HG03432 (cell line): Measurements from ENCODE around the gene TSHZ2.

ENCODE experiments used
- ATAC-seq: cut with Tn5 transposase; IDR thresholded peaks from one replicate; pipeline ENCODE4 v1.9.1; 2021; ENCODE audit warnings: mild to moderate bottlenecking, moderate library complexity; ENCODE audit not compliant: unreplicated experiment

Gene TSHZ2

GRCh38 chr20:53159160-53159559, 187.0 kb downstream of the TSHZ2 start:
- ATAC-seq = no peak

DNA sequence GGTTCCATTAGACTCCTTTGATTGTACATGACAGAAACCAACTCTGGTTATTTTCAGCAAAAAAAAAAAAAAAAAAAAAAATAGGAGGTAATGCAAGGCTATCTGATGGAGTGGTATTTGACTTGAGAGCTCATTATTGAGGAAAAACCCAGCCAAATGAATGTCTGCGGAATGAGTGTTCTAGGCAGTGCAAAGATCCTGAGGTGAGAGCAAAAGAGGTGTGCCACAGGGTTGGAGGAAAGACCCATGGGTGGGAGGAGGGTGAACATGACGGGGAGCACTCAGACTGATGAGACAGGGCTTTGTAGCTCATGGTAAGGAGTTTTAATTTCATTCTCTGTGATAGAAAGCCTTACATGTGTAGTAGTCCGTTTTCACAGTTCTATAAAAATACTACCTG, 188.9 kb downstream of the TSHZ2 start:
- no peak for ATAC-seq

GRCh38 chr20:53161473-53161872, 189.3 kb downstream of the TSHZ2 start:
- ATAC-seq = no peak

- ATAC-seq = no peak
Observed at GRCh38 chr20:53162251-53162835, 190.2 kb downstream of the TSHZ2 start.

DNA sequence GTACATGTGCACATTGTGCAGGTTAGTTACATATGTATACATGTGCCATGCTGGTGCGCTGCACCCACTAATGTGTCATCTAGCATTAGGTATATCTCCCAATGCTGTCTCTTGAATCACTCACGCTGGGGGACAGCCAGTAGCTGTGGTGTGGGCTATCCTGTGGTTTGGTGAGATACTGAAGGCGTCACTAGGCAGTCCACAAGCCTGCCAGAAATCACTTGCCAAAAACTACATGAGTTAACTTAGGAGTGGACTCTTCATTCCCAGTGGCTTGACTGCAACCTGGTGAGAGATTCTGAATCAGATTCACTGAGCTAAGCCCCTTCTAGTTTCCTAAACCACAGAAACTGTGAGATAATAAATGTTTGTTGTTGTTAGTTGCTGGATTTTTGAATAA, 191.3 kb downstream of the TSHZ2 start:
- ATAC-seq = no peak

DNA sequence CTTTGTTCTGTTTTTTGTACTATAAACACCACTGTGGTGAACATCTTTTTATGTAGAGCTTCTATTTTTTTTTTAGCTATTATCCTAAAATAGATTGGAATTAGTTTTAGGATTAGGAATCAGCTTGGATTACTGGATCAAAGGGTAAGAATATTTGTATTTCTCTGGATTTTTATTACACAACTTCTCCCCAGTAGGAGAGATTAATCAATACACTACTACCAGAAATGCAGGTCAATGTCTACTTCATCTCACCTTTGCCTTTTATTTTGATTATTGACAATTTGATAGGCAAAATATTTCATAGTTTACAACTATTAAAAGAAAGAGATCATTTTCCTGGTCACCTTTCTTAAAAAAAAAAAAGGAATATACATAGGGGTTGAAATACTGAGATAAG, 191.9 kb downstream of the TSHZ2 start:
- no peak for ATAC-seq

DNA sequence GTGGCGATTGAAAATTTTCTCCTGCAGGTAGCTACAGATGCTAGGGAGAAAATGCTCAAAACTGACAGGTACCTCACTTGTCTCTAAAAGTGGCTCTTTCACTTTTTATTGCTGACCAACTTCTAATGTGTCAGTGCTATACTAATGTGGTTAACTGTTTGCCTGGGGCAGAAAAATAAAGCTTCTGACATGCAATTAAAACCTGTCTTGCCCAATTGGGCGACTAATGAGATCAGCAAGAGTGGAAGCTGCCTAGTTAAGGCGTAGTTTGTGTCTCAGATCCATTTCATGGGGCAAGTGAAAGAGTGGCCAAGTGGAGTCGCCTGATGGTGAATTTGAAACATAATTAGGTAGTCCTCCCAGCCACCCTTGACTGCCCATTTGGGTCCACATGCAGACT, 193.3 kb downstream of the TSHZ2 start:
- no peak for ATAC-seq

DNA sequence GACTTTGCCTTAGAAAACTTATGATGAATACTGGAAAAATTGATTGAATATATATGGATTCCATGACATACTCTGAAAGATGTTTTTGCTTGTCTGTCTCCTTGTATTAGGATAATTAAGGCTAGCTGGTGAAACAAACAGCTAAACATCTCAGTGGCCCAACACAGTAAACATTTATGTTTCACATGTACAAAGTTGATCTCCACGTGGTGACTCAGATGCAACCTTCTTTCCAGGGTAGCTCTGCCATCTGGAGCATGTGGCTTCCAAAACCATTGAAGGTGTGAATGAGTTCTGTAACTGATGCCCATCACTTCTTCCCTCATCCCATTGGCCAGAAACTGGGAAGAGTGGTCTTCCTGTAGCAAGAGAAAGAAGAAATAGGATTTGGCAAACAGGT, 196.3 kb downstream of the TSHZ2 start:
- no peak for ATAC-seq

- no peak for ATAC-seq
Observed at GRCh38 chr20:53170196-53170595, 198.0 kb downstream of the TSHZ2 start.

- ATAC-seq = no peak
Observed at GRCh38 chr20:53171065-53171464, 198.9 kb downstream of the TSHZ2 start.

DNA sequence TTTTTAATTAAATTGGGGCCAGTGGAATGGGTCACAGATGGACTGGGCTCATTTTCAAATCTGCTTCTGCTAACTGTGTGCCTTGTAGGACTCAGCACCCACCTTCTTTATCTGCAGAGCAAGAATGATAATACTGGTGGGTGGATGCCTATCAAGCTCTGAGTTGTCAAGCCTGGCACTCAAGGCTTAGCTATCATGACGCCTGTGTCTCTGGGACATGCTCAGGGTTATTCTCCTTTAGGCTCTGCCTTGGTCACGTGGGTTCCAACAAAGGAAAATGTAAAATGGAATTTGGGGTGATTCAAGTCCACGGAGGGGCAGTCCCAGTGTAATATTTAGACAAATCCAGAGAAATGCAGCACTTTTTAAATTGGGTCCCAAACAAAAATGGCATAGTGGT, 202.3 kb downstream of the TSHZ2 start:
- ATAC-seq = no peak

DNA sequence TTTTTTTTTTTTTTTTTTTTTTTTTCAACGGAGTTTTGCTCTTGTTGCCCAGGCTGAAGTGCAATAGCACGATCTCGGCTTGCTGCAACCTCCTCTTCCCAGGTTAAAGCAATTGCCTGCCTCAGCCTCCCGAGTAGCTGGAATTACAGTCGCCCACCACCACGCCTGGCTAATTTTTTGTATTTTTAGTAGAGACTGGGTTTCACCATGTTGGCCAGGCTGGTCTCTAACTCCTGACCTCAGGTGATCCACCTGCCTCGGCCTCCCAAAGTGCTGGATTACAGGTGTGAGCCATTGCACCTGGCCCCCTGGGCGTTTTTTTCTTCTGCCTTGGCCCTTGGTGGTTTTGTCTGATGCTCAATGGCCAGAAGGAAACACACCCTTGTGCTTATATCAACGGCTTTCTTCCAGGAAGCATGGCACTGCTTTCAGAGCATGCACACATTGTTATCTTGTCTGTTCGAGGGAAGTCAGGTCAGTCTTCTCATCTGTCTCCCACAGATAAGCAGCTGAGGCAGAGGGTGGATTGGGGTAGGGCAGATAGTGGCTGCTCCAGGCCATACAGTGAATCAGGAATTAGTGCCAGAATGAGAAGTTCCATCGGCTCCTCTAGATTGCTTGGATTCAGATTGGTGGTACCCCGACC, 203.1 kb downstream of the TSHZ2 start:
- no peak for ATAC-seq

GRCh38 chr20:53176134-53176533, 204.0 kb downstream of the TSHZ2 start:
- no peak for ATAC-seq

- ATAC-seq = no peak
Observed at GRCh38 chr20:53177687-53178086, 205.5 kb downstream of the TSHZ2 start.

DNA sequence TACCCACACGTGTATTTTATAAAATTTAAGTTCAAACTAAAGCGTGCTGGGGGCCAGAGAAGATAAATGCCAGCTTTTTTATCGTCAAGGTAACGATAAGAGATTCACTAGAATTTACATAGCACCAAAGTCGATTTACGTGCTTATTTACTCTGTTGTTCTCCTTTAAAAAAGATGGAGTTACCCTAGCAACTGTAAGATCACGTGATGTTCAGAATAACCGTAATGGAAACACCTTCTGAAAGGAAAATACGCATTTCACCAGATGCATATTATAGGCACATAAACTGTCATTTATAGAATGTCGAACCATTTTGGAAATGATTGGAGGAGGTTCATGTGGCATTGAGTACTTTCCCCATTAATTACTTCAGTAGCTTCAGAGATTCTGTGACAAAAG, 207.6 kb downstream of the TSHZ2 start:
- no peak for ATAC-seq

- no peak for ATAC-seq
Observed at GRCh38 chr20:53180928-53181362, 208.8 kb downstream of the TSHZ2 start.

GRCh38 chr20:53181866-53182376, 209.8 kb downstream of the TSHZ2 start:
- ATAC-seq = no peak

DNA sequence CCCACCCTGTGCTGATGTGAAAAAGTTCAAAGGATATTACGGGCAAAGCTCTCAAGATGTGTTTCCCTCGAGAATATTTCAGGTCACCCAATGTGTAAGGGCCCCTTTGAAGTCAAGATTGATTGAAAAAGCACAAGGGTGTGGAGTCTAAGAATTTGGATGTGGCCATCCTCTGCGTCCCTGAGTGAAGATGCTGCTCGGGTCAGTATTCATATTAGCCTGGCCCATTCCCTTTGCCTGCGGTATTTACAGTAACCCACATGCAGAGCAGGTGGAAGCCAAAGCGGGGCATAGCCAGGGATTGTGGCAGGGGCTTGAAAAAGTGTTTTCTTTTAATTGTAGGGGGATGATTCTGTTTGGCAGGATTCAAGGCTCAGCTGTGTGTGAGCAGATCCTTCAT, 211.0 kb downstream of the TSHZ2 start:
- no peak for ATAC-seq

DNA sequence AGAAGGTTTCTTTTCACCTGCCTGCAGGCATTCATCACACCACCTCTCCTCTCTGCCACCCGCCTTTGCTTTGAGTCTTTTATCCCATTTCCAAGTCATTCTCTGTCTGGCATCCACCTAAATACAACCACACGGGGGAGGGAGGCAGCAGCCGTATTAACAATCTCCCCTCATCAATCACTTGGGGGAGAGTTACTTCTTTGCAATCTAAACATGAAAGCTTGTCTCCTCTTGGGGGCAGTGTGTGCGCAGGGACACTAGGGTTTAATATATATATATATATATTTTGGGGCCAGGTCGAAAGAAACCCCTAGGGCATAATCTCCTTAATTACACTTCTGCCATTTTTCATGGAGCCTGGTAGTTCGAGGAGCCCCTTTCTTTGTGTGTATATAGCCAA, 214.5 kb downstream of the TSHZ2 start:
- ATAC-seq = no peak

DNA sequence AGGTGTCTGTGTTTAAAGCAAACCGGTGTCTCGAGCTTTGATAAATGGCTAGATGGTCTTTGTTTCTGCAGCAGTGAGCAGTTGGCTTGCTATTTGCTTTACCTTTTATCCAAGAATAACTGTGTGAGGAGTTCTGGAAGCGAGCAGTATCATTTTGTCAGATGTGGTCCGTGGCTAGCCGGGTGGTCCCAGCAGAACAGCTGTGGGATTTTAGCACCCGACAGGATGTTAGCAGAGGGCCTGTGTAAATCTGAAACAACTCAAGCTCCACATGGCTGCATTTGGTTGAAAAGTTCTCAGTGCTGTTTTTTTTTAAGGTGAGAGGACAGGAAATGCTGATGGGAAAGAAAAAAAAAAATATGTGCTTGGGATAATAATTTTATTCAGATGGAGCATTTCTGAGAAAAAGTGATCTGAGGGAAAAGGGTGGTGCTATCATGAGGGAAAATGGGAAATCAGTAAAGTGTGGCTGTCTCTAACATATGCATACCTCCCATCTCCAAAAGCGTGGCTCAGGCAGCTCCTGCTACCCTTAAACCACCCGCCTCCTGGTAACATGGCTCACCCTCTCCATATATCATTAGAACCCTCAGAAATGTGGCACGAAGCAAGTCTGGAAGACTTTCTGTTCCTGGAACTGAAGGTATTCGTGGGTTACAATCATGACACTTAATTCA, 215.4 kb downstream of the TSHZ2 start:
- ATAC-seq = no peak

DNA sequence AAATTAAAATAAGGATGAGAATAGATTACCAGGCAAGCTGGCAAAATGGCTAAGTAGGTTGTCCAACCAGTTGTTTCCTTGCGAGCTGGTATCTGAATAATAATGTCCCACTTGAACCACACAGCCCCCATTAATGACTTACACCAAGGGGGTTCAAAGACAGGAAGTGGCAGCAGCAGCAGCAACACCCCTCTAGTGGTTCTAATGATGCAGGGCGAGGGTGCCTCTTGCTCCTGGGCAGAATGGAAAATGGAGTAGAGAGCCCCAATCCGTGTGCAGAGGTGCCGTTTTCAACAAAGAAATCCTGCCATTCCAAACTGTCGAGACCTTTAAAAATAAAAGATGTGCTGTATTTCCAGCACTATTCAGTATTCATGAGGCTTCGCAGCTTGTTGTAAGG, 218.1 kb downstream of the TSHZ2 start:
- no peak for ATAC-seq

- ATAC-seq = no peak
Observed at GRCh38 chr20:53191957-53192356, 219.8 kb downstream of the TSHZ2 start.
